HTERT RPE-1 (cell line): ENCODE measurements around the gene MUC20.
"Not testable (repeated sequence)": the region's sequence is repeated elsewhere in the genome, so short reads cannot be mapped to it uniquely, and the experiment has no call there.

Source experiments
- in situ Hi-C: fragments of 300-500 bp; cut with MboI; formaldehyde crosslinking; loops from 4 replicates; pipeline ENCODE4 v1.14.3; 2020; ENCODE audit warnings: low sequenced_read_pairs

The MUC20 gene

GRCh38 chr3:195710126-195710905, 10.5 kb upstream of the MUC20 start:
- in situ Hi-C loops = not testable (repeated sequence)

DNA sequence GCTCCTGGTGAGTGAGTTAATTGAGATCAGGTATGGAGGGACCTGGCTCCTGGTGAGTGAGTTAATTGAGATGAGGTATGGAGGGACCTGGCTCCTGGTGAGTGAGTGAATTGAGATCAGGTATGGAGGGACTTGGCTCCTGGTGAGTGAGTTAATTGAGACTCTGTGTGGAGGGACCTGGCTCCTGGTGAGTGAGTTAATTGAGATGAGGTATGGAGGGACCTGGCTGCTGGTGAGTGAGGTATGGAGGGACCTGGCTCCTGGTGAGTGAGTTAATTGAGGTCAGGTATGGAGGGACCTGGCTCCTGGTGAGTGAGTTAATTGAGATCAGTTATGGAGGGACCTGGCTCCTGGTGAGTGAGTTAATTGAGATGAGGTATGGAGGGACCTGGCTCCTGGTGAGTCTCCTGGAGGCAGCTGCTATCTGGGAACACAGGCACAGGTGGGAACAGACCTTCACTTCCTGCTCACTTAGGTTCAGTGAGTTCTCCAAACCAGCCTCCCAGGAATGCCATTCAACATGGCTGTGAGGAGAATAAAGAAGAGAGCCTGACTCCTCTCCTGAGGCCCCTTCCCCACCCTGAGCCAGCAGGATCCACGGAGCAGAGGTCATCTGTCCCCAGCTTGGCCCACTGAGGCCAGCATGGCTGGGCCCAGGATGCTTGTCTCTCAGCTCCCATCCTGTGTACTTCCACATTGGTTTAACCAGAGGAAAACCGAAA, 9.5 kb upstream of the MUC20 start:
- in situ Hi-C loops = not testable (repeated sequence)

- in situ Hi-C loops = no loop called here
These were observed 8.8 kb upstream of the MUC20 start for GRCh38 chr3:195711813-195712534.

DNA sequence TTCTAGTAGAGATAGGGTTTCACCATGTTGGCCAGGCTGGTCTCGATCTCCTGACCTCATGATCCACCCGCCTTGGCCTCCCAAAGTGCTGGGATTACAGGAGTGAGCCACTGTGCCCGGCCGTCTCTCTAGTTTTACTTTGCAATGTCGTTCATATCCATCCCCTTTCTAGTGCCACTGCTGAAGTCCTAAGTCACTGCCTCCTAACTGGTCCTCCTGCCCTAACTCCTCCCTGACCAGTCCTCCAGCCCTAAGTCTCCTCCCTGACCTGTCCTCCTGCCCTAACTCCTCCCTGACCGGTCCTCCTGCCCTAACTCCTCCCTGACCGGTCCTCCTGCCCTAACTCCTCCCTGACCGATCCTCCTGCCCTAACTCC, 8.3 kb upstream of the MUC20 start:
- in situ Hi-C loops = not testable (repeated sequence)

DNA sequence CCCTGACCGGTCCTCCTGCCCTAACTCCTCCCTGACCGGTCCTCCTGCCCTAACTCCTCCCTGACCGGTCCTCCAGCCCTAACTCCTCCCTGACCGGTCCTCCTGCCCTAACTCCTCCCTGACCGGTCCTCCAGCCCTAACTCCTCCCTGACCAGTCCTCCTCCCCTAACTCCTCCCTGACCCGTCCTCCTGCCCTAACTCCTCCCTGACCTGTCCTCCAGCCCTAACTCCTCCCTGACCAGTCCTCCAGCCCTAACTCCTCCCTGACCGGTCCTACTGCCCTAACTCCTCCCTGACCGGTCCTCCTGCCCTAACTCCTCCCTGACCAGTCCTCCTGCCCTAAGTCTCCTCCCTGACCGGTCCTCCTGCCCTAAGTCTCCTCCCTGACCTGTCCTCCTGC, 7.6 kb upstream of the MUC20 start:
- in situ Hi-C loops = not testable (repeated sequence)

DNA sequence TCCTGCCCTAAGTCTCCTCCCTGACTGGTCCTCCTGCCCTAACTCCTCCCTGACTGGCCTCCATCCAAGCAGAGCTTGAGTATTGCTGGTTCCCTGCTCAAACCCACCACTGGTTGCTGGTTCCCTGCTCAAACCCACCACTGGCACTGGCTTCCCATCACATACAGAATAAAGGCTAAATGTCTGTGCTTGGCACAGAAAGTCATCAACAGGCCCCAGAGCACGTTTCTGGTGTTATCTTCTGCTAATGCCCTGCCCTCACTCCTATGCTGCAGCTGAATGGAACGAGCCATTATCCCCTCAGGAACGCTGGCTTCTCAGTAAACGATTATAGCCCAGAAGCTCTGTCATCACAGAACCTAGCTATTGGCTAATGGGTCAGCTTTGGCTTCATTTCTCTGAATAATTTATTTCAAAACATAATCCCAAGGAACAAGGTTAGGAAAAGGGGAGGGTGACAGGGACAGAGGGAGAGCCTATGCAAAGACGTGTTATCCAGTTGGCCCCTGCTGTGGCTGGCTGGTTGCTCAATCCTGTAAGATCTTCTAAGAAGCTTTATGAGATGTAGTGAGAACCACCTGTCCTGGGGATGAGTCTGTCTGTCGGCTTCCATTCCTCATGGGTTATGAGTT, 6.3 kb upstream of the MUC20 start:
- in situ Hi-C loops = no loop called here

GRCh38 chr3:195715134-195715533, 5.6 kb upstream of the MUC20 start:
- in situ Hi-C loops = no loop called here

DNA sequence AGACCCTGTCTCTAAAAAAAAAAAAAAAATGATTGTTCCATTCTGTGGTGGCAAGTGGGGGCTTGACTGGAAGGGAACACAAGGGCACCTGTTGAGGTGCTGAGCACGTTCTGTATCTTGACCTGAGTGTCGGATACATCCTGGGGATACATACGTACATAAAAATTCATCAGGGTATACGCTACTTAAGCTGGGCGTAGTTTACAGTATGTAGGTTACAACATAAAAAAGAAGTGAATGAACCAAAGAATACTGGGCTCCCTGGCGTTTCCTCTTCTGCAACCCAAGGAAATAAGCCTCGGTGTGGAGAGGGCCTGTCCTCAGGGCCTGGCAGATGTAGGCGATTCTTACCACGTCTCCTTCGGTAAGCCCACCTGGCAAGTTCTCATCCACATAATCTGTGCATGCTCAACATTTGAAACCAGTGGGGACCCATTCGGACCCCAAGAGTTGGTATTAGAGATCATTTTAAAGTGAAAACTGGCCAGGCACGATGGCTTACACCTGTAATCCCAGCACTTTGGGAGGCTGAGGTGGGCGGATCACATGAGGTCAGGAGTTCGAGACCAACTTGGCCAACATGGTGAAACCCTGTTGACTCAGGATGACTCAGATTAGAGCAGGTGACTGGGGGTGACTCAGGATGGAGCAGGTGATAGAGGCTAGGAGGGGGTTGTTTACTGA, 5.1 kb upstream of the MUC20 start:
- in situ Hi-C loops = no loop called here

DNA sequence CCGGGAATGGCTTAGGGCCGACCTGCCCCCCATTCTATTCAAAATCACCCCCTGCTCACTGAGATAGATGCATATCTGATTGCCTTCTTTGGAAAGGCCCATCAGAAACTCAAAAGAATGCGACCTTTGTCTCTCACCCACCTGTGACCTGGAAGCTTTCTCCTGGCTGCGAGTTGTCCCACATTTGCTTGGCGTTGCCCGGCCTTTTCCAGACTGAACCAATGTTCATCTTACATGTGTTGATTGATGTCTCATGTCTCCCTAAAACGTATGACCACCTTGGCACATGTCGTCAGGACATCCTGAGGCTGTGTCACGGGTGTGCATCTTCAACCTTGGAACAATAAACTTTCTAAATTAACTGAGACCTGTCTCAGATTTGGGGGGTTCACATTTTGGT, 3.4 kb upstream of the MUC20 start:
- in situ Hi-C loops = no loop called here

- in situ Hi-C loops = no loop called here
These were observed 2.8 kb upstream of the MUC20 start for GRCh38 chr3:195717852-195718476.

GRCh38 chr3:195718477-195718984, 2.2 kb upstream of the MUC20 start:
- in situ Hi-C loops = no loop called here

GRCh38 chr3:195719514-195720254, 1.1 kb upstream of the MUC20 start:
- in situ Hi-C loops = not testable (repeated sequence)

GRCh38 chr3:195722139-195722995, 1.6 kb downstream of the MUC20 start:
- in situ Hi-C loops = not testable (repeated sequence)

DNA sequence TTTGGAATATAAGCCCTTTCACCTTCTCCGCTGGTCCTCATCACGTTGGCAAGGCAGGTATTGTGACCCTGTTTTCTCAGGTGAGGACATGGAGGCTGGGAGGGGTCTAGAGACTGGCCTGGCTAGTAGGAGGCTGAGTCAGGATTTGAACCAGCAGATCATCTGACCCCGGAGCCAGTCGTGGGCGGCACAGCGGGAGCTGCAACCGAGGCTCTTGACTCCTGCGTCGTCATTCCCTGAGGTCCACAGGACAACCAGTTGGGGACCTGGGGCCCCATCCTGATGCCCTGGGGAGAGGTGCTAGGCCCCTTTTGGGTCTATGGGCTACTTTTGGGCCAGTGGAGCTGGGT, 2.2 kb downstream of the MUC20 start:
- in situ Hi-C loops = not testable (repeated sequence)

GRCh38 chr3:195724363-195724762, 3.6 kb downstream of the MUC20 start:
- in situ Hi-C loops = not testable (repeated sequence)

DNA sequence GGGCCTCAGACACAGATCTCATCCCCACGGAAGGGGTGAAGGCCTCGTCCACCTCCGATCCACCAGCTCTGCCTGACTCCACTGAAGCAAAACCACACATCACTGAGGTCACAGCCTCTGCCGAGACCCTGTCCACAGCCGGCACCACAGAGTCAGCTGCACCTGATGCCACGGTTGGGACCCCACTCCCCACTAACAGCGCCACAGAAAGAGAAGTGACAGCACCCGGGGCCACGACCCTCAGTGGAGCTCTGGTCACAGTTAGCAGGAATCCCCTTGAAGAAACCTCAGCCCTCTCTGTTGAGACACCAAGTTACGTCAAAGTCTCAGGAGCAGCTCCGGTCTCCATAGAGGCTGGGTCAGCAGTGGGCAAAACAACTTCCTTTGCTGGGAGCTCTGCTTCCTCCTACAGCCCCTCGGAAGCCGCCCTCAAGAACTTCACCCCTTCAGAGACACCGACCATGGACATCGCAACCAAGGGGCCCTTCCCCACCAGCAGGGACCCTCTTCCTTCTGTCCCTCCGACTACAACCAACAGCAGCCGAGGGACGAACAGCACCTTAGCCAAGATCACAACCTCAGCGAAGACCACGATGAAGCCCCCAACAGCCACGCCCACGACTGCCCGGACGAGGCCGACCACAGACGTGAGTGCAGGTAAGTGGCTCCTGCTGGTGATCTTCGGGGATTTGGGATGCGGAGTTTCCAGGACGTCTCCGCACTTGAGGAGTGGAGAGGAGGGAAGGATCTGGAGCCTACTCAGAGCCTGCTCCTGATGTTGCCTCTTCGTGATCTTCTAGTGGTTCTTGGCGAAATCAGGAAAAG, 5.3 kb downstream of the MUC20 start:
- in situ Hi-C loops = not testable (repeated sequence)

DNA sequence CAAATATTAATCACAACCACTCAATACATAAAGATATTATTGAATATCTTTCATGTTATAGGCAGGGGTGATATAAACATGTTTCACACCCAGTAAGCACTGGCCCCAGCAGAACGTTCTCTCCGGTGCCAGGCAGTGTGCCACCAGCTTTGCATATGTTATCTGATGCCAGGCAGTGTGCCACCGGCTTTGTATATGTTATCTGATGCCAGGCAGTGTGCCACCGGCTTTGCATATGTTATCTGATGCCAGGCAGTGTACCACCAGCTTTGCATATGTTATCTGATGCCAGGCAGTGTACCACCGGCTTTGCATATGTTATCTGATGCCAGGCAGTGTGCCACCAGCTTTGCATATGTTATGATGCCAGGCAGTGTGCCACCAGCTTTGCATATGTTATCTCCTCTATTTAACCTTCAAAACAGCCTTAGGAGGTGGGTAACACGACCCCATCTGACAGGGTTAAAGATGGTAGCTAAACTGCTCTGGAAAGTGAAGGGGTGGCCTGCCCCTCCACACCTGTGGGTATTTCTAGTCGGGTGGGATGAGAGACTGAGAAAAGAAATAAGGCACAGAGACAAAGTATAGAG, 6.9 kb downstream of the MUC20 start:
- in situ Hi-C loops = no loop called here
